IPS-11a (cell line): ENCODE results near the gene SWAP70.
"Not testable (repeated sequence)": the region's sequence is repeated elsewhere in the genome, so short reads cannot be mapped to it uniquely, and the experiment has no call there.

Experiments
- H3K4me3 ChIP-seq: one replicate; pipeline ENCODE4 v1.5.1; 2013; ENCODE audit warnings: low read depth, low read length, control low read depth

The SWAP70 gene

GRCh38 chr11:9663699-9664275 is at the start of gene SWAP70:
Gene SWAP70, plus strand, starts transcription at chr11:9664077. Its CDS starts 103 bp downstream, at chr11:9664180.
- H3K4me3 ChIP-seq = peak within 1 kb of the TSS; percentile 86

GRCh38 chr11:9615031-9615451 is 48.8 kb upstream of the SWAP70 start:
- no peak overlapping the region for H3K4me3 ChIP-seq

- H3K4me3 ChIP-seq = no peak overlapping the region
These were observed 47.7 kb upstream of the SWAP70 start for GRCh38 chr11:9616042-9616675.

GRCh38 chr11:9616858-9617257 is 47.0 kb upstream of the SWAP70 start:
- H3K4me3 ChIP-seq = no peak overlapping the region

- H3K4me3 ChIP-seq = no peak overlapping the region
These were observed 45.9 kb upstream of the SWAP70 start for GRCh38 chr11:9617940-9618339.

GRCh38 chr11:9619004-9619403 is 44.9 kb upstream of the SWAP70 start:
- no peak overlapping the region for H3K4me3 ChIP-seq

GRCh38 chr11:9619971-9620370 is 43.9 kb upstream of the SWAP70 start:
- H3K4me3 ChIP-seq = no peak overlapping the region

GRCh38 chr11:9622353-9622752 is 41.5 kb upstream of the SWAP70 start:
- H3K4me3 ChIP-seq = not testable (repeated sequence)

GRCh38 chr11:9623053-9623452 is 40.8 kb upstream of the SWAP70 start:
- not testable (repeated sequence) for H3K4me3 ChIP-seq

GRCh38 chr11:9624448-9624847 is 39.4 kb upstream of the SWAP70 start:
- H3K4me3 ChIP-seq = no peak overlapping the region

- no peak overlapping the region for H3K4me3 ChIP-seq
These were observed 38.7 kb upstream of the SWAP70 start for GRCh38 chr11:9625162-9625561.

GRCh38 chr11:9625728-9626127 is 38.1 kb upstream of the SWAP70 start:
- H3K4me3 ChIP-seq = no peak overlapping the region

GRCh38 chr11:9626496-9627394 is 37.1 kb upstream of the SWAP70 start:
- H3K4me3 ChIP-seq = no peak overlapping the region

GRCh38 chr11:9629064-9629463 is 34.8 kb upstream of the SWAP70 start:
- no peak overlapping the region for H3K4me3 ChIP-seq

GRCh38 chr11:9633679-9634078 is 30.2 kb upstream of the SWAP70 start:
- H3K4me3 ChIP-seq = no peak overlapping the region

- no peak overlapping the region for H3K4me3 ChIP-seq
These were observed 27.2 kb upstream of the SWAP70 start for GRCh38 chr11:9636691-9637090.

- no peak overlapping the region for H3K4me3 ChIP-seq
These were observed 24.8 kb upstream of the SWAP70 start for GRCh38 chr11:9639099-9639498.

- H3K4me3 ChIP-seq = no peak overlapping the region
These were observed 23.9 kb upstream of the SWAP70 start for GRCh38 chr11:9639985-9640384.

- H3K4me3 ChIP-seq = no peak overlapping the region
These were observed 21.0 kb upstream of the SWAP70 start for GRCh38 chr11:9642894-9643293.

- H3K4me3 ChIP-seq = no peak overlapping the region
These were observed 20.1 kb upstream of the SWAP70 start for GRCh38 chr11:9643751-9644150.

- no peak overlapping the region for H3K4me3 ChIP-seq
These were observed 18.0 kb upstream of the SWAP70 start for GRCh38 chr11:9645881-9646280.

GRCh38 chr11:9646324-9646723 is 17.6 kb upstream of the SWAP70 start:
- no peak overlapping the region for H3K4me3 ChIP-seq
